Body of pancreas (tissue), 4 donors: ENCODE data around the gene ACAD9. TPM values are rescaled to one million over a fixed set of nuclear protein-coding genes. Genes with fewer than 3 reads are reported as not detected.

Experiments used
- ATAC-seq: fragments of 150-250 bp; one replicate; pipeline ENCODE4 v1.9.1; 2016
- DNase-seq, 4 donors: peaks; one replicate each; pipeline ENCODE4 v3.0.0-alpha.2; 2019
- H3K27ac ChIP-seq, 4 donors: fragments of 200-600 bp; sonication (generic); 1 replicate in 3 of 4; 2 replicates in 1 of 4; pipeline versions ENCODE4 v1.5.1 to v1.6.1; 2016 to 2019; ENCODE audit warnings: mild to moderate bottlenecking in 1 of 4, mixed read lengths in 1 of 4, moderate library complexity in 1 of 4
- H3K27me3 ChIP-seq, 2 donors: fragments of 200-600 bp; sonication (generic); one replicate each; pipeline ENCODE4 v1.6.0; 2016; ENCODE audit warnings: mild to moderate bottlenecking in 1 of 2
- H3K36me3 ChIP-seq, 2 donors: fragments of 200-600 bp; sonication (generic); replicated peaks in 1 of 2; 2 replicates each; pipeline ENCODE4 v1.5.1; 2016; ENCODE audit warnings: low read depth in 2 of 2; ENCODE audit not compliant: insufficient read depth in 1 of 2
- H3K4me1 ChIP-seq: fragments of 200-600 bp; sonication (generic); one replicate; pipeline ENCODE4 v1.6.0; 2016
- H3K4me3 ChIP-seq, 2 donors: fragments of 200-600 bp; sonication (generic); 1 replicate in 1 of 2; 2 replicates in 1 of 2; pipeline ENCODE4 v1.5.1; 2016 to 2019
- H3K9me3 ChIP-seq, 3 donors: fragments of 200-600 bp; sonication (generic); 1 replicate in 2 of 3; 2 replicates in 1 of 3; pipeline ENCODE4 v1.5.1; 2016
- POLR2A ChIP-seq, 3 donors: fragments of 450-650 bp; IDR thresholded peaks; one replicate each; pipeline ENCODE4 v1.6.1; 2016; ENCODE audit warnings: antibody characterized with exemption in 3 of 3, mild to moderate bottlenecking in 2 of 3
- WGBS, 2 donors: methylation state at CpG; one replicate each; pipeline ENCODE4 v1.1.5; 2017; 5-methylcytosine and 5-hydroxymethylcytosine counted together
- intact Hi-C: fragments of 100-400 bp; cut with DNase I; formaldehyde crosslinking; loops from one replicate; pipeline ENCODE4 v1.15.1; 2023
- total RNA-seq, 2 donors: library from RNA; depleted of rRNA; stranded (reverse); fragments of >200 nt; gene quantifications; one replicate each; pipeline ENCODE4 v1.1.0, GENCODE V29; 2016
- TF ChIP-seq, protein P1 (sequence below), 7 experiments: fragments of 450-650 bp in 4 of 7; fragments of 200-600 bp in 3 of 7; sonication (generic) in 3 of 7; IDR thresholded peaks; one replicate each; pipeline ENCODE4 v1.5.1; 2016 to 2019; ENCODE audit warnings: antibody characterized with exemption in 7 of 7

Gene ACAD9
- total RNA-seq, 2 donors from 2014 or later = 22.8 to 46.5 TPM

DNA sequence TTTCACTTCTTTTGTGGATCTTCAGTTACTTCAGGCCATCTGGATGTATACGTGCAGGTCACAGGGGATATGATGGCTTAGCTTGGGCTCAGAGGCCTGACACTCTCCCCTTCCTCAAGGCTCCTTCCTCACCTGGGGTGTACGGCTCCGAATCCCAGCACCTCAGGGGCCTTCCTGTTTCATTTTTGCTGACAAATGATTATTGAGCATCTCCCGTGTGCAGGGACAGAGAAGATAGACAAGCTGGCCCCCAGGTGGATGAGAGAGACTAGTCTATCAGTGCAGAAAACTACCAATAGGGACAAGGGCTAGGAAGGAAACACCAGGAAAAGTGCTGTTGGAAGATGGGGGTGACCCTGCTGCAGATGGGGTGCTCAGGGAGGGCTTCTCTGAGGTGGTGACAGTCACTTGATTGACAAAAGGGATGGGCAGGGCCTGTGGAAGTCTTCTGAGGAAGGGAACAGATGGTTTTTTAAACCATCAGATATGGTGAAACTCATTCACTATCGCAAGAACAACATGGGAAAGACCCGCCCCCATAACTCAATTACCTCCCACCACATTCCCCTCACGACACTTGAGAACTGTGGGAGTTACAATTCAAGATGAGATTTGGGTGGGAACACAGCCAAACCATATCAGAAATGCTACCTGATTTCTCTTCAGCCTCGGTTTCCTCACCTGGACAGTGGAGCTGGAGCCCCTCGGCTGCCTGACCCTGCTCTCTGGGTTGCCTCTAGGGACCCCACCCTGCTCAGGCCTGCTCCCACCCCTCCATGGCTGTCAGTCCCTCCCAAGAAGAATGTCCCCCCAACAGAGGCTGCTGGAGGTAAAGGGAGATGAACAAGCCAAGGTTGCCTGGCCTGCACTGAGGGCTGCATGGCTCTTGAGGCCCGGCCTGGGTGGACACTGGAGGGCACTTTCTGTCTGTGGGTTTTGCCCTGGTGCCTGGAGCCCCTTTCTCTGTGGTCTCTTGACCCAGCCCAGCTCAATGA, 37.2 kb upstream of the ACAD9 start:
- no peak for DNase-seq
- H3K4me3 ChIP-seq = no peak overlapping the region
- no peaks in the 10 kb centered on the region for H3K27me3 ChIP-seq
- no peak for TF ChIP-seq POLR2A (IDR thresholded peaks at IDR 0.05)
- TF ChIP-seq, protein P1, sequence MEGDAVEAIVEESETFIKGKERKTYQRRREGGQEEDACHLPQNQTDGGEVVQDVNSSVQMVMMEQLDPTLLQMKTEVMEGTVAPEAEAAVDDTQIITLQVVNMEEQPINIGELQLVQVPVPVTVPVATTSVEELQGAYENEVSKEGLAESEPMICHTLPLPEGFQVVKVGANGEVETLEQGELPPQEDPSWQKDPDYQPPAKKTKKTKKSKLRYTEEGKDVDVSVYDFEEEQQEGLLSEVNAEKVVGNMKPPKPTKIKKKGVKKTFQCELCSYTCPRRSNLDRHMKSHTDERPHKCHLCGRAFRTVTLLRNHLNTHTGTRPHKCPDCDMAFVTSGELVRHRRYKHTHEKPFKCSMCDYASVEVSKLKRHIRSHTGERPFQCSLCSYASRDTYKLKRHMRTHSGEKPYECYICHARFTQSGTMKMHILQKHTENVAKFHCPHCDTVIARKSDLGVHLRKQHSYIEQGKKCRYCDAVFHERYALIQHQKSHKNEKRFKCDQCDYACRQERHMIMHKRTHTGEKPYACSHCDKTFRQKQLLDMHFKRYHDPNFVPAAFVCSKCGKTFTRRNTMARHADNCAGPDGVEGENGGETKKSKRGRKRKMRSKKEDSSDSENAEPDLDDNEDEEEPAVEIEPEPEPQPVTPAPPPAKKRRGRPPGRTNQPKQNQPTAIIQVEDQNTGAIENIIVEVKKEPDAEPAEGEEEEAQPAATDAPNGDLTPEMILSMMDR (IDR thresholded peaks at IDR 0.05) = no peak
- ATAC-seq = no peak
- no peak overlapping the region for H3K27ac ChIP-seq
- H3K36me3 ChIP-seq = no peaks in the 10 kb centered on the region
- peaks cover 10% of the 10 kb centered on the region for H3K4me1 ChIP-seq
- intact Hi-C loops = no loop called here
- no peaks in the 10 kb centered on the region for H3K9me3 ChIP-seq
- WGBS, 2 donors = 83 to 87% methylated on average over 10 of the region's 10 CpGs

DNA sequence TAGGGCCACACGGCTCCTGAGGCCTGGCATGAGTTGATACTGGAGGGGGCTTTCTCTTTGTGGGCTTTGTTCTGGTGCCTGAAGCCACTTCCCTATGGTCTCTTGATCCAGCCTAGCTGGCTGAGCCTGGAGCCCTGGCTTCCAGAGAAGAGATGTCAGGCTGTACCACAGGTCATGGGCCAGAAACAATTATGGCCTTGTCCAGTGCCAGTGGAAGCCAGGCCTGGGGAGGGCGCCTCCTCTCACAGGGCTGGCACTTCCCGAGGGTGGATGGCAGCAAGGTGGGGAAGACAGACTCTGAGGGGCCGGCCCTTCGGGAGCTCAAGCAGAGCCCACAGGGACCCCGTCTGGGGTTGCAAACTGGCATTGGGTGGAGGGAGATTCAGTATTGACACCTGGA, 34.9 kb upstream of the ACAD9 start:
- Histone ChIP-seq H3K27ac (no peak overlapping the region), H3K36me3 (no peaks in the 10 kb centered on the region), H3K27me3 (no peaks in the 10 kb centered on the region), H3K4me1 (peaks cover 10% of the 10 kb centered on the region), H3K4me3 (no peak overlapping the region), H3K9me3 (no peaks in the 10 kb centered on the region)
- intact Hi-C loops = no loop called here
- 84 to 85% methylated on average over 4 to 6 of the region's 6 CpGs for WGBS, 2 donors
- ATAC-seq = no peak
- no peak for DNase-seq
- TF ChIP-seq, protein P1 (IDR thresholded peaks at IDR 0.05) = no peak
- TF ChIP-seq POLR2A (IDR thresholded peaks at IDR 0.05) = no peak

DNA sequence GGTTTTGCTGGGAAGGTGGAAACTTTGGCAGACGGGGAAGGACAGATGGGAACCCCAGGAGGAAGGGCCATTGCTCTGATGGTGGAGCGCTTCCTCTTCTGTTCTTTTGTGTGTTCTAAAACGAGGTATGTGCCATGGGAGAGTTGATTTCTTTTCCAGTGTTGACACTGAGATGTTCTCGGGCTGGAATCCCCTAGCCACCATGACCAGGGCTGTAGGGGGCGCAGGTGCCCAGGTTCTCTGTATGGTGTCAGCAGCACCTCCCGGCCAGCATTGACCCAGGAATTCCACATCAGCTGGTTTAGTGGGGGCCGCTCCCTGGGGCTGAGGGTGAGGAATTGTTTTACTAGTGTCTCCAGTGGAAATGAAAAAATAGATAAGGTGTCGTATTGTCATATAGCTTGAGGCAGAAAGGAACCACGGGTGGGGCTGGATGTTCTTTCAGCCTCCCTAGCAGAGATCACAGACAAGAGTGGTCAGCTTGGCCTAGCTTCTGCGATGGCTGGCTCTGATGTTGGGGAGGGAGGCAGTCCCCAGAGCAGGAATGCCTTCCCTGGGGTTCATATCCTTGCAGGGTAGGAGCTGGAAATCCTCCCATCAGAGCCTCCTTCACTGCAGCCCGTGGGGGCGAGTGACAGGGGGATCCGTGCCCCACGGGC, 34.2 kb upstream of the ACAD9 start:
- intact Hi-C loops = no loop called here
- DNase-seq (no peak), ATAC-seq (no peak)
- Histone ChIP-seq H3K36me3 (no peaks in the 10 kb centered on the region), H3K27ac (no peak overlapping the region), H3K27me3 (no peaks in the 10 kb centered on the region), H3K4me1 (peaks cover 10% of the 10 kb centered on the region), H3K9me3 (no peaks in the 10 kb centered on the region), H3K4me3 (no peak overlapping the region)
- 31 to 37% methylated on average over 12 to 14 of the region's 14 CpGs for WGBS, 2 donors
- TF ChIP-seq POLR2A (IDR thresholded peaks at IDR 0.05) = no peak
- TF ChIP-seq, protein P1 (IDR thresholded peaks at IDR 0.05) = no peak

DNA sequence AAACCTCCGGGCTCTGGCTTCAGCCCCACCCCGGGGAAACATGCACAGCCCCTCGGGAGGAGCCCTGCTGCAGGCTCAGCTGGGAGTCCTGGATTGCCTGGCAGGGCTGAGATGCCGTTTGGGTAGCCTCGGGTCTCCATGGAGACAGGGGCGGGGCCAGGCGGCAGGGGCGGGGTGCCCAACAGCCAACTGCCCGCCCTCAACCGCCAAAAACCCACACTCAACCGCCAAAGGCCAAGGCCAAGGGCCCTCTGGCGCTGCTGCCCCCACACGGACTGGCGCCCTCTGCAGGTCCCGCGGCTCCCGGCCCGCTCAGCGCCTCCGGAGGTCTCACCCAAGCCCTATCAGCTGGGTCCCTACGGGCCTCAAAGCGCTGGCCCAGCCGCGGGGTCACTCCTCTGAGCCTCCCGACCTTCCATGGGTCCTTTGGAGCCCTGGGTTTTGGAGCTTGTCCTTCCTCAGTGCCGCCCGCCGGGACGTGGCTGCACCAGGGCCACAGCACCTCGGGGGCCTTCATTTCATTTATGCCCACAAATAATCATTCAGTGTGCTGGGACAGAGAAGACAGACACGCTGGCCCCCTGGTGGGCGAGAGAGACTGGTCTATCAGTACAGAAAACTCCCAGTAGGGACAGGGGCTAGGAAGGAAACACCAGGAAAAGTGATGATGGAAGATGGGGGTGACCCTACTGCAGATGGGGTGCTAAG, 33.5 kb upstream of the ACAD9 start:
- DNase-seq = peak; percentile 76 to 85 (median 82)
- intact Hi-C loops = no loop called here
- no peak for TF ChIP-seq POLR2A (IDR thresholded peaks at IDR 0.05)
- TF ChIP-seq, protein P1 (IDR thresholded peaks at IDR 0.05) = peak; percentile 30 to 55 (median 40)
- Histone ChIP-seq H3K27ac (no peak overlapping the region), H3K4me3 (no peak overlapping the region), H3K9me3 (no peaks in the 10 kb centered on the region), H3K36me3 (no peaks in the 10 kb centered on the region), H3K27me3 (no peaks in the 10 kb centered on the region), H3K4me1 (peaks cover 10% of the 10 kb centered on the region)
- 4 to 14% methylated on average over 5 to 31 of the region's 32 CpGs for WGBS, 2 donors
- peak; percentile 83 for ATAC-seq
